GM18858 (cell line): Measurements from ENCODE around the gene MTA1.
A peak's percentile ranks its signal among the peaks of the same experiment; 100 is the strongest.

Experiments
- ATAC-seq: cut with Tn5 transposase; IDR thresholded peaks from one replicate; pipeline ENCODE4 v1.9.1; 2021; ENCODE audit not compliant: unreplicated experiment

MTA1 gene

DNA sequence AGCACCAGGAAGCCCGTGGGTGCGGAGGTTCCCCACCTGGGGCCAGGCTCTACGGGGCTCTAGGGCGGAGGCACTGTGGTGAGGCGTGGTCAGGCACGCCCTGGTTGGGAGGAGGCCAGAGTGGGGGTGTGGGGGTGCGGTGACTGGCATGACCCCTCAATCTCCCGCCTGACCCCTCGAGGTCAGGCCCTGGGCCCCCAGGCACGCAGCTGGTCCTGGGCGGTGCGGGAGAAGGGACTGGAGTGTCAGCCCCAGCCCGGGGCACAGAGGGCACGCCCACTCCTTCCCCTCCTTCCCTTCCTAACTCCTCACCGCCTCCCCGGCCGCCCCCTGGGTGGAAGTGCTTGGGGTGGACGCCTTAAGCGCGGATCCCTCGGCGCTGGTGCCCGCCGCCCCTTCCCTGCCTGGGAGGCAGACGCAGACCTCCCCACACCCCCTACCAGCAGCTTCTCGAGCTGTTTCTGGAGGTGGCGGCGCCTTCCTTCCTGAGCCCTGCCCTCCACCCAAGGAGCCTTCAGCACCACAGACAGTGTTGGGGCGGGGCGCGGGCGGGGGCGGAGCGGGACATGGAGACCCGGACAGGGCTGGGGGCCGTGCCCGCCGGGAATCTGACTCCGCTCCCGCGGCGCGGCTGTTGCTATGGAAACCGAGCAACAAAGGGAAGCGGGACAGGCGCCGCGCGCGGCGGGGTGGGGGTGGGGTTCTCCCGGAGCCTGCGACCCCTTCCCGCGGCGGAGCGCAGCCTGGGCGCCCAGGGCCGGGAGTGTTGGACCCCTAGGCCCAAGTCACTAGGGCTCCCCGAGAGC is 54.3 kb downstream of the MTA1 start:
- ATAC-seq: no peak

DNA sequence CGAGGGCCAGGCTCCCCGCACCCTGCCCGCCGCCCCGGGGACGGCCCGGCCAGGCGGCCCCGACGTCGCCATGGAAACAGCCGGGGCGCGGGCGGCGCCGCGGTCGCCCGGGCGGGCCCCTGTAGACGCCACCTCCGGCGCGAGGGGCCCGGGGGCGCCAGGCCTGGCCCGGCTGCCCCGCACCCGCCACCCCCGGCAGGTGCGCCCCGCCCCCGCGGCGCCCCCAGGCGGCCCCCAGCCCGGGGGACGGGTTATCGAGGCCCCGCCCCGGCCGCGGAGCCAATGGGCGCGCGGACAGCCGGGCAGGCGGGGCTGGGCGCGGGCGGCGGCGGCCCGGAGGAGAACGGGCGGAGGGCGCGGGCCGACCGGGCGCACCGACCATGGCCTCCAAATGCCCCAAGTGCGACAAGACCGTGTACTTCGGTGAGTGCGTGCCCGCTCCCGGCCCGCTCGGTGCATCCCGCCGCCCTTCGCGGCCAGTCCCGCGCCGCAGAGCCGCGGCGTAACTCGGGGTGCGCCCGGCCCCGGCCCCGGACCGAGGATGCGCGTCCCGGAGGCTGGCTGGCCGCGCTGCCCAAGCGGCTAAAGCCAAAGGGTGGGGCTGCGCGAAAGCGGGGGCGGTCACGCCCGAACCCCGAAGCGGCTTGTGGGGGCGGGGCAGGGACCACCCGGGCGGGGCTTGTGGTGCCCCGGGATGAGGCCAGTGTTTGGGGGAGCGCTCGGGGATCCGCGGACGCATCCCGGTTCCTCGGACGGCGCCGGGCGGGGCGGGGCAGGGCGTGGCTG is 55.0 kb downstream of the MTA1 start, which contains the start of gene CRIP2:
CRIP2 (plus strand) TSS at position 339 of the 786 bp plus-strand sequence; CDS start at position 381, 42 bp downstream.
- ATAC-seq: no peak

GRCh38 chr14:105475269-105476096 is 55.9 kb downstream of the MTA1 start:
- no peak for ATAC-seq

GRCh38 chr14:105476097-105476830 is 56.6 kb downstream of the MTA1 start:
- ATAC-seq: no peak

- no peak for ATAC-seq
These were observed 57.4 kb downstream of the MTA1 start for GRCh38 chr14:105476831-105477659.

DNA sequence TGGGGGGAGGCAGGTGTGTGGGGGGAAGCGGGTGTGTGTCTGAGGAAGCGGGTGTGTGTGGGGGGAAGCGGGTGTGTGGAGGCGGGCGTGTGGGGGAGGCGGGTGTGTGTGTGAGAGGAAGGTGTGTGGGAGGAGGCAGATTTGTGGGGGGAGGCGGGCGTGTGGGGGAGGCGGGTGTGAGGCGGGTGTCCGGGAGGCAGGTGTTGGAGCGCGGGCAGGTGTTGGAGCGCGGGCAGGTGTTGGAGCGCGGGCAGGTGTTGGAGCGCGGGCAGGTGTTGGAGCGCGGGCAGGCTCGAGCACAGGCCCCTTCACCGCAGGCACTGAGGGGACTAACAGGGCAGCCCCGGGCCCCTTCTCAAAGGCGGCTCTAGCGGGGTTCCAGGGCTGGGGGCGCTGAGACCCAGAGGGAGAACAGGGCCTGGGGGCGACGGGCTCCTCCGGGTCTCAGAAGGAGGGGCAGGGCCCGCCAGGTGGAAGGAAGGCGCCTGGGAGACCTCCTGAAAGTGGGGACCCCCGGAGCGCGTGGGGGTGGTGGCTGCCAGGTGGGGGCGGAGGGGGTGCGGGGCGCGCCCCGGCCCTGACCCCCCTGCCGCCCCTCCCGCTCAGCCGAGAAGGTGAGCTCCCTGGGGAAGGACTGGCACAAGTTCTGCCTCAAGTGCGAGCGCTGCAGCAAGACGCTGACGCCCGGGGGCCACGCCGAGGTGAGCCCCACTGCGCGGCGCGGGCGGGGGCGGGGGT is 58.2 kb downstream of the MTA1 start:
- ATAC-seq: no peak

- no peak for ATAC-seq
These were observed 59.0 kb downstream of the MTA1 start for GRCh38 chr14:105478398-105479251.

DNA sequence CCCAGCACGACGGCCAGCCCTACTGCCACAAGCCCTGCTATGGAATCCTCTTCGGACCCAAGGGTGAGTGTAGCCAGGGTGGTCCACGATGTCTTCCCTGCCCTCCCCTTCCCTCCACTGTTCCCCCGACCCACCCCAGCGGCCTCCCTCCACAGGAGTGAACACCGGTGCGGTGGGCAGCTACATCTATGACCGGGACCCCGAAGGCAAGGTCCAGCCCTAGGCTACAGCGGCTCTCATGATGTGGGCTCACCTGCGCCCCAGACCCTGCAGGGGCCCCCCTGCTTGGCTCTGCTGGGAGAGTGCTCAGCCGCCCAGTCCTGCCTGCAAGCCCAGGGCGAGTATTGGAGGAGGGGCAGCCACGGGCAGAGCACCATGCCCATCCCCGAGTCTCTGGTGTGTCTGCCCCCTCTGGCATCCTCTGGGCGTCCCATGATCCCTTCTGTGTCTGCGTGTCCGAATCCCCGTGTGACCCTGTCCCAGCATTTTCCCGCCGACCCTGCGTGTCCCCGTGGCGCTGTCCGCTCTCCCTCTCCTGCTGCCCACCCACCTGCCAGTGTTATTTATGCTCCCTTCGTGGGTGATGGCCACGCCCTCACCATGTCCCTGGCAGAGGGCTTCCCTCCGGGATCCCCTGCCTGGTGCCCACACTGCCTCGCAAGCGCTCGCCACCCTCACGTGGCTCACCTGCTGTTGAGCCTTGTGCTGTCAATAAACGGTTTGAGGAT is 60.0 kb downstream of the MTA1 start:
- no peak for ATAC-seq

- no peak for ATAC-seq
These were observed 60.6 kb downstream of the MTA1 start for GRCh38 chr14:105480199-105480746.

GRCh38 chr14:105480807-105481801 is 61.5 kb downstream of the MTA1 start:
- ATAC-seq: no peak

GRCh38 chr14:105481886-105482457 is 62.3 kb downstream of the MTA1 start:
- ATAC-seq: peak; percentile 44

DNA sequence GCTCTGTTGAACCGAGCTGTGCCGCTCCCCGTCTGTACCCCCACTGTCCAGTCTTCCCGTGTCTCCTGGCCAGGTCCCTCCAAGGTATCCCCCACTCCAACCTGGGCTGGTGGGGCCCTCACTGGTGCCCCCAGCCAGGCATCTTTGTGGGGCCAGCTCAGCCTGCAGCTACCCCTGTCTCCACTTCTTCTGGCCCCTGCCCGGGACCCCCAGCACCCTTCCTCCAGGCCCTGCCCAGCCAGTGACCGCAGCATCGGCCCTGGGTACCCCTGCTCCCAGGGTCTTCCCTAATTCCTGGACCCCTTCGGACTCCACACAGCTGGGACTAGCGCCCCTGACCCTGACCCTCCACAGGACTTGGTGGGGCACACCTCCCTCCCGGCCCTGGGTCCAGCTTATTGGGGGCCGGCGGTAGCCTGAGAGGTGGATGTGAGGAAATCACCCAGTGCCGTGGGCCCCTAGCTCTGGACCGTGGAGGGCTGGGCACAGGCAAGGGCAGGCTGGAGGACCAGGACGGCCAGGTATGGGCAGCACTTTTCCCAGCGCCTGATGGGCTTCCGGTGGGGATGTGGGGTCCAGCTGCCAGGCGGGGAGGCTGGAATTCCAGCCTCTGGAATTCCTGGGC is 63.0 kb downstream of the MTA1 start:
- ATAC-seq: no peak

DNA sequence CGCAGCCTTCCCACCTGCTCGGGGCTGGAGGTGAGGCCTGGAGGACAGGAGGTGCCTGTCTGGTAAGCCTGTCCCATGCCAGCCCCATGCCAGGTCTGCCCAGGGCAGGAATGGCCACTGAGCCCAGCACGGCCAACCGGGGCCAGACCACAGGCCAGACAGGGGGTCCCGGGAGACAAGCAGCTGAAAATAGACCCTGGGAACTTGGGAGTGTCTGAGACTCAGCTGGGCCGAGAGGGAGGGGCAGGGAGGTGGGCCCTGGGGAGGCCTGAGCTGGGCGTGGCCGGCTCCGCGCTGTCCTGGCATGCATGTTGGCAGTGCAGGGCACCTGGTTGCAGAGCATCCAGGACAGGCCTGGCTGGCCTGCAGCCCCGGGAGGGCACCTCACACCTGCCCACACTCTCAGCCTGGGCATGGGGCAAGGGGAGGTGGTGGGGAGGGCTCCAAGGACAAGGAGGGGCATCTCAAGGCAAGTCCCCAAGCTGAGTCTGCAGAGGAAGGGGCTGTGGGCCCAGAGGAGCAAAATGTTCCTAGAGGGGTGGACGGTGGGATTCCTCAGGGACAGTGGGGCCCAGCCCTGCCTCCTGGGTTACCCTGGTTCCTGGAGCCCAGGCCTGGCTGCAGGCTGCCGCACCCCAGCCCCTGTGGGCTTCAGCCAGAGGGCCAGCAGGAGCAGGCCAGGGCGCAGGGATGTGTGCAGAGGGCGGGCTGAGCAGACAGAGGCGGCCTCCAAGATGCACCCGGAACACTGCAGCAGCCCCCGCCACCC is 63.9 kb downstream of the MTA1 start:
- ATAC-seq: no peak
